G401 (cell line): ENCODE data around the gene NEB. TPM values are rescaled to one million over a fixed set of nuclear protein-coding genes. Genes with fewer than 3 reads are reported as not detected.

Experiments used
- DNase-seq: peaks from one replicate; pipeline ENCODE4 v3.0.0-alpha.2; 2015; ENCODE audit warnings: low spot score
- in situ Hi-C: cut with HindIII; loops from 2 replicates; pipeline ENCODE4 v1.10.0; 2016; ENCODE audit warnings: low sequenced_read_pairs, mixed read lengths
- total RNA-seq: library from RNA; depleted of rRNA; stranded (reverse); fragments of >200 nt; shearing (Covaris generic); gene quantifications from 2 replicates; pipeline ENCODE4 v1.2.3, GENCODE V29; 2014; rRNA removed

The NEB gene
- total RNA-seq, 1 experiment from 2014 or later, result 0.27 TPM

GRCh38 chr2:151438506-151438905 is 295.8 kb downstream of the NEB start:
- in situ Hi-C loops, result no loop called here

GRCh38 chr2:151437630-151438029 is 296.6 kb downstream of the NEB start:
- in situ Hi-C loops, result no loop called here
- no peak for DNase-seq

More at GRCh38 chr2:151438506-151438905, 295.8 kb downstream of the NEB start:
- no peak for DNase-seq

Other genes starting within 250 kb of the NEB start
- gene ARL5A, start 93.9 kb upstream of the NEB start, total RNA-seq, result 59.9 and 90.8 TPM in 2 replicates